H1 (cell line): ENCODE results near the gene ADD1. TPM values are rescaled to one million over a fixed set of nuclear protein-coding genes. Genes with fewer than 3 reads are reported as not detected.

ENCODE experiments used
- EZH2 ChIP-seq: fragments of 200-600 bp; sonication (generic); IDR thresholded peaks from 2 replicates; pipeline ENCODE4 v1.7.1; 2012; ENCODE audit warnings: low read depth, mild to moderate bottlenecking, moderate library complexity, low read length, inconsistent platforms; ENCODE audit not compliant: severe bottlenecking
- KDM1A ChIP-seq: fragments of 200-600, 300-600 bp; sonication (generic); IDR thresholded peaks from 2 replicates; pipeline ENCODE4 v1.7.1; 2016; ENCODE audit warnings: mild to moderate bottlenecking, low read length, borderline replicate concordance
- POU5F1 ChIP-seq: IDR thresholded peaks from 2 replicates; pipeline ENCODE4 v1.6.1; 2011; ENCODE audit warnings: low read depth, mild to moderate bottlenecking, low read length, moderate library complexity
- polyA plus RNA-seq, 7 experiments: library from polyadenylated mRNA; depleted of rRNA in 3 of 7; stranded (reverse) in 5 of 7; unstranded in 2 of 7; fragments of >200 nt in 5 of 7; fragments of 200-250 nt in 2 of 7; gene quantifications; 1 replicate in 5 of 7; 2 replicates in 1 of 7; 4 replicates in 1 of 7; pipeline versions ENCODE4 v1.2.1 to v1.2.3, GENCODE V29; 2011 to 2013; ENCODE audit warnings: missing spikeins in 2 of 7, mixed read lengths in 2 of 7
- total RNA-seq: library from RNA; stranded (reverse); fragmentation: NEBNext Ultra II Directional; extraction: Animal tissue kit (Norgen Biotek cat#: 25700); gene quantifications from 2 replicates; pipeline ENCODE4 v1.2.1, GENCODE V29; 2021

The ADD1 gene
- total and polyA plus RNA-seq, 2 of the 8 experiments (the other 6 are each of a cell fraction or from before 2014, with no cell fraction given), result 113 to 143 TPM

GRCh38 chr4:2914256-2915126 lies 70.8 kb downstream of the ADD1 start (continued):
- TF ChIP-seq KDM1A (no peak), POU5F1 (no peak), EZH2 (no peak)
